Mesenchymal stem cell (in vitro differentiated cells and primary cell): ENCODE results near the gene GAL3ST3.
A peak's percentile ranks its signal among the peaks of the same experiment; 100 is the strongest.

Experiments
- DNase-seq: peaks from one replicate; pipeline ENCODE4 v3.0.0-alpha.2; 2013
- H2AFZ ChIP-seq: one replicate; pipeline ENCODE4 v1.6.1; 2013; ENCODE audit warnings: low read depth, mild to moderate bottlenecking, control low read depth, inconsistent platforms, low read length, moderate library complexity
- H2AK5ac ChIP-seq: 2 replicates; pipeline ENCODE4 v1.6.1; 2013; ENCODE audit warnings: low read length, moderate library complexity, mild to moderate bottlenecking, inconsistent platforms; ENCODE audit not compliant: severe bottlenecking
- H2BK120ac ChIP-seq: one replicate; pipeline ENCODE4 v1.6.1; 2013; ENCODE audit warnings: low read depth, mild to moderate bottlenecking, inconsistent platforms, low read length, moderate library complexity
- H2BK12ac ChIP-seq, 2 experiments: one replicate each; pipeline ENCODE4 v1.6.1; 2013; ENCODE audit warnings: inconsistent platforms in 2 of 2, low read length in 2 of 2, mild to moderate bottlenecking in 2 of 2, moderate library complexity in 2 of 2, control low read depth in 1 of 2
- H2BK15ac ChIP-seq: one replicate; pipeline ENCODE4 v1.6.1; 2013; ENCODE audit warnings: mild to moderate bottlenecking, low read depth, inconsistent platforms; ENCODE audit not compliant: poor library complexity, severe bottlenecking
- H2BK5ac ChIP-seq: 2 replicates; pipeline ENCODE4 v1.6.1; 2013; ENCODE audit warnings: low read depth, mild to moderate bottlenecking, low read length, control low read depth, inconsistent platforms; ENCODE audit not compliant: poor library complexity, severe bottlenecking
- H3K14ac ChIP-seq, 2 experiments: one replicate each; pipeline ENCODE4 v1.6.1; 2013; ENCODE audit warnings: inconsistent platforms in 2 of 2, low read length in 2 of 2, control low read depth in 1 of 2, mild to moderate bottlenecking in 1 of 2, moderate library complexity in 1 of 2
- H3K18ac ChIP-seq, 2 experiments: one replicate each; pipeline ENCODE4 v1.6.1; 2013; ENCODE audit warnings: inconsistent platforms in 2 of 2, low read length in 2 of 2, control low read depth in 1 of 2, low read depth in 1 of 2, mild to moderate bottlenecking in 1 of 2
- H3K23ac ChIP-seq, 2 experiments: one replicate each; pipeline ENCODE4 v1.6.1; 2013; ENCODE audit warnings: inconsistent platforms in 2 of 2, low read length in 2 of 2, mild to moderate bottlenecking in 2 of 2, moderate library complexity in 2 of 2, control low read depth in 1 of 2
- H3K27ac ChIP-seq: 2 replicates; pipeline ENCODE4 v1.5.1; 2013; ENCODE audit warnings: mild to moderate bottlenecking, moderate library complexity, low read length, control low read depth, inconsistent platforms; ENCODE audit not compliant: poor library complexity, severe bottlenecking
- H3K27me3 ChIP-seq, 2 experiments: 2 replicates each; pipeline versions ENCODE4 v1.6.1 to v1.7.0; 2013; ENCODE audit warnings: low read length in 2 of 2, mild to moderate bottlenecking in 2 of 2, moderate library complexity in 2 of 2, control low read depth in 1 of 2, inconsistent platforms in 1 of 2; ENCODE audit not compliant: control insufficient read depth in 1 of 2, insufficient read depth in 1 of 2
- H3K36me3 ChIP-seq, 2 experiments: 2 replicates each; pipeline versions ENCODE4 v1.6.1 to v1.7.0; 2013; ENCODE audit warnings: low read length in 2 of 2, control low read depth in 1 of 2, inconsistent platforms in 1 of 2, low read depth in 1 of 2, mild to moderate bottlenecking in 1 of 2; ENCODE audit not compliant: insufficient read depth in 2 of 2, control insufficient read depth in 1 of 2
- H3K4ac ChIP-seq, 2 experiments: one replicate each; pipeline ENCODE4 v1.6.1; 2013; ENCODE audit warnings: inconsistent platforms in 2 of 2, low read length in 2 of 2, mild to moderate bottlenecking in 2 of 2, moderate library complexity in 2 of 2, control low read depth in 1 of 2, low read depth in 1 of 2
- H3K4me1 ChIP-seq: 2 replicates; pipeline ENCODE4 v1.6.1; 2013; ENCODE audit warnings: low read depth, low read length, control low read depth; ENCODE audit not compliant: control insufficient read depth, insufficient read depth
- H3K4me2 ChIP-seq: 2 replicates; pipeline ENCODE4 v1.6.1; 2013; ENCODE audit warnings: low read length, mild to moderate bottlenecking, inconsistent platforms; ENCODE audit not compliant: poor library complexity, severe bottlenecking
- H3K4me3 ChIP-seq, 2 experiments: 2 replicates each; pipeline versions ENCODE4 v1.5.1 to v1.7.0; 2013; ENCODE audit warnings: low read length in 2 of 2, mild to moderate bottlenecking in 2 of 2, control low read depth in 1 of 2, low read depth in 1 of 2; ENCODE audit not compliant: insufficient read depth in 1 of 2
- H3K79me1 ChIP-seq: replicated peaks from 2 replicates; pipeline ENCODE4 v1.6.1; 2013; ENCODE audit warnings: mild to moderate bottlenecking, control low read depth, low read length, inconsistent platforms; ENCODE audit not compliant: poor library complexity, severe bottlenecking
- H3K9ac ChIP-seq: 2 replicates; pipeline ENCODE4 v1.7.0; 2013; ENCODE audit warnings: mild to moderate bottlenecking, low read length, moderate library complexity
- H3K9me3 ChIP-seq: 2 replicates; pipeline ENCODE4 v1.7.0; 2013; ENCODE audit warnings: mild to moderate bottlenecking, low read length; ENCODE audit not compliant: control insufficient read depth
- H4K8ac ChIP-seq: one replicate; pipeline ENCODE4 v1.6.1; 2013; ENCODE audit warnings: inconsistent platforms, mild to moderate bottlenecking, low read length, moderate library complexity
- H4K91ac ChIP-seq: one replicate; pipeline ENCODE4 v1.6.1; 2013; ENCODE audit warnings: mild to moderate bottlenecking, low read length, inconsistent platforms
- WGBS: methylation state at CpG from one replicate; pipeline ENCODE4 v1.1.7; 2013; ENCODE audit warnings: mixed read lengths; 5-methylcytosine and 5-hydroxymethylcytosine counted together

Gene GAL3ST3

DNA sequence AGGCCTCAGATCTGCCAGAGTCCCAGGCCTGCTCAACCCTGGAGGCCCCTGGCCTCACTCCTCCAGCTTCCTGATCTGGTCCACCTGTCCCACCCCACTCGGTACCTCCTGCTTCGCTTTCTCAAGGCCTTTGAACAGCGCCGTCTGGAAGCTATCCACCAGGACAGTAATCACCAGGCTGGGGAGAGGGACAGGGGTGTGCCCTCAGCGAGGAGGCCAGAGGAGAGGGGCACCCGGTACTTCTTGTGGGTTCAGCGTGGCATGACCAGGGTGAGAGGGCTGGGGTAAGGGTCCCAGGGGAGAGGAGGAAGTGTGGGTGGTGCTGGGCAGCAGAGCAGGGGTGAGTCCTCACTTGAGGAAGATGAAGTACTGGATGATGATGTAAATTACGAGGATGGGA lies 28.7 kb downstream of the GAL3ST3 start:
- no peaks in the 10 kb centered on the region for H3K36me3 ChIP-seq
- no peak overlapping the region for H2BK120ac ChIP-seq
- H2BK15ac ChIP-seq, result no peak overlapping the region
- no peak overlapping the region for H3K4me2 ChIP-seq
- H3K23ac ChIP-seq, result no peak overlapping the region
- H2BK5ac ChIP-seq, result no peak overlapping the region
- no peak overlapping the region for H3K14ac ChIP-seq
- H2AFZ ChIP-seq, result no peak overlapping the region
- H2AK5ac ChIP-seq, result peak overlapping the region; percentile 75
- H3K4ac ChIP-seq, result no peak overlapping the region
- 83% methylated on average over 8 of the region's 8 CpGs for WGBS
- H3K4me3 ChIP-seq, result no peak overlapping the region
- H4K91ac ChIP-seq, result peak overlapping the region; percentile 0
- H4K8ac ChIP-seq, result peak overlapping the region; percentile 79
- H2BK12ac ChIP-seq, result peak overlapping the region in 1 of 2 experiments; percentile 65
- no peak for DNase-seq
- H3K9ac ChIP-seq, result no peak overlapping the region
- peaks cover 26% of the 10 kb centered on the region for H3K4me1 ChIP-seq
- no peak overlapping the region for H3K27ac ChIP-seq
- H3K18ac ChIP-seq, result peak overlapping the region in 1 of 2 experiments; percentile 40
- no peaks in the 10 kb centered on the region for H3K9me3 ChIP-seq
- peaks cover 0 to 14% of the 10 kb centered on the region in 2 experiments for H3K27me3 ChIP-seq
- H3K79me1 ChIP-seq, result no peaks in the 10 kb centered on the region

DNA sequence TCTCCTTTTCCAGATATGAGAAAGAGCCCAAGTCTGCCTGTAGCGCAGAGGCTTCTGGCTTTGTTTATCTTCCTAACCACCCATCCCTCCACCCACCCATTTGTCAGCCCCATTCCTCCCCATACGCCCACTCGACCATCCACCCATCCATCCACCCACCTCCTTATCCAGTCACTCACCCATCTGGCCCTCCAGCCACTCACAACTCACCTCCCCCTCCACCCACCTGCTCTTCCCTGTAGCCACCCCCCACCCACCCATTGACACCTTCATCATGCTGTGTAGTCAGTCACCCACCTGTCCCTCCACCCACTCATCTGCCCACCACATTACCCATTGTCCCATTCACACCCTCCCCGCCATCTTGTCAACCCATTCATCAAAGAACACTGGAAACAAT lies 31.6 kb downstream of the GAL3ST3 start:
- Histone ChIP-seq H3K27ac (no peak overlapping the region), H2BK120ac (no peak overlapping the region), H3K4me3 (no peak overlapping the region), H2BK5ac (no peak overlapping the region), H3K79me1 (no peaks in the 10 kb centered on the region), H3K4me2 (no peak overlapping the region), H3K9ac (no peak overlapping the region), H3K36me3 (no peaks in the 10 kb centered on the region), H3K27me3 (peaks cover 0 to 9% of the 10 kb centered on the region in 2 experiments), H2BK15ac (no peak overlapping the region), H2BK12ac (no peak overlapping the region), H3K4me1 (peaks cover 34% of the 10 kb centered on the region), H4K8ac (no peak overlapping the region), H2AK5ac (no peak overlapping the region), H3K4ac (no peak overlapping the region), H3K9me3 (no peaks in the 10 kb centered on the region), H3K23ac (no peak overlapping the region), H4K91ac (no peak overlapping the region), H2AFZ (no peak overlapping the region), H3K18ac (no peak overlapping the region), H3K14ac (no peak overlapping the region)
- DNase-seq, result no peak
- 85% methylated on average over 4 of the region's 4 CpGs for WGBS

DNA sequence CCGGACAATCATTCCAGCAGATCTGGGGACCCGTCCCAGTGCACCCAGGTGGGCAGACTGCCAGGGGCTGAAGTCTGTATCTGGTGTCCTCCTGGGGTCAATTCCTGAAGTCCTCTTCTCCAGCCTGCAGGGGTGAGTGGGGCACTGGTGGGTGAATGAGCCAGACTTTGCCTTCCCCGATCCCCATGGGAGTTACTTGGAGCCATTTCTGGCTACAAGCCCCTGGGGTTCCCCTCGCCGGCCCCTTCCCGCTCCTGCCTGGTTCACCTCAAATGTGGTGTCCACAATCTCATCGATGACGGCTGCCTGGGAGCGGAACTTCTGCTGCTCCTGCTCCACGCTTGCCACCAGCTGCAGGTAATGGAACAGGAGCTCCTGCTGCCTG lies 32.2 kb downstream of the GAL3ST3 start:
- Histone ChIP-seq H3K4me3 (no peak overlapping the region), H3K9me3 (no peaks in the 10 kb centered on the region), H2BK5ac (no peak overlapping the region), H2AFZ (no peak overlapping the region), H2BK15ac (peak overlapping the region; percentile 2), H3K4ac (no peak overlapping the region), H3K27me3 (peaks cover 0 to 14% of the 10 kb centered on the region in 2 experiments), H2AK5ac (no peak overlapping the region), H2BK12ac (no peak overlapping the region), H3K23ac (no peak overlapping the region), H3K14ac (no peak overlapping the region), H3K79me1 (no peaks in the 10 kb centered on the region), H3K36me3 (no peaks in the 10 kb centered on the region), H4K8ac (no peak overlapping the region), H3K4me2 (no peak overlapping the region), H2BK120ac (no peak overlapping the region), H3K27ac (no peak overlapping the region), H3K9ac (no peak overlapping the region), H3K18ac (no peak overlapping the region), H3K4me1 (peaks cover 35% of the 10 kb centered on the region), H4K91ac (no peak overlapping the region)
- 96% methylated on average over 10 of the region's 10 CpGs for WGBS
- DNase-seq, result no peak

DNA sequence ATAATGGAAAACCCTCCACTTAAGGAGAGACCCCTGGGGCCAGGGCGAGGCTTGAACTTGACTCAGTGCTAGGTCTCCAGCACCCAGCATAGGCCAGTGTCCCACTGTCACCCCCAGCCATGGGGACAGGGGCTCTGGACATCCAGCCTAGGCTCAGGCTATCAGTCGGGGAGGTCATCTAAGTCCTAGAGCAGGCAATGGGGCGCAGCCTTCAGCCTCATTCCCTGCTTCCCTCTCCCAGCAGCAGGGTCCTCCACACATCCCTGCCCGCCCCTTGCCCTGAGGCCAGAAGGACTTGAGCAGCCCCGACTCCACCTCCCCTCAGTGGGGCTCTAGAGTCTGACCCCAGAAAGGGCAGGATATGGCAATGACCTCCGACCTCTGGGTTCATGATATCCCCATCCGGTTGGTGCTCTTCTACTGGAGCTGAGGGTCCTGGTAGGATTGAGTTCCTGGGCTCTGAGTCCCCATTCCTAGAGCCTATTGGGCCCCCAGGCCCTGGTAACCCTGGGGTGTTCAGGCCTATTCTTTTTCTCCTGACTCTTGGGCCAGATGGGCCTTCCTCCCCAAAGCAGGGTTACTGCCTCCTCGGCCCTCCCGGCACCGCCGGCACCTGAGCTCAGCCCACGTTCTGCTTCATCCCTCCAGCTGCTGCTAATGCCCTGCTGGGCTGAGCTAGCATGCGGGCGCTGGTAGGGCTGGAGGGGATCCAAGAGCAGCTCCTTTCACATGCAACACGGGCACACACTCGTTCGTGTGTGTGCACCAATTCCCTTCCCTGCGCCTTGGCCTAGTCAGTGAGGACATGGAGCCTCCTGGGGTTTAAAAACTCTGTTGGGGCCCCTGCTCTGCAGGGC lies 32.8 kb downstream of the GAL3ST3 start:
- Histone ChIP-seq H2AFZ (no peak overlapping the region), H3K14ac (no peak overlapping the region), H3K27me3 (peaks cover 4 to 20% of the 10 kb centered on the region in 2 experiments), H3K9me3 (no peaks in the 10 kb centered on the region), H3K4ac (peak overlapping the region in 1 of 2 experiments; percentile 35), H3K18ac (peak overlapping the region; percentile 28 to 44), H2BK120ac (no peak overlapping the region), H2AK5ac (peak overlapping the region; percentile 18), H3K4me3 (no peak overlapping the region), H3K36me3 (no peaks in the 10 kb centered on the region), H3K4me2 (no peak overlapping the region), H3K23ac (no peak overlapping the region), H2BK12ac (peak overlapping the region in 1 of 2 experiments; percentile 4), H3K9ac (no peak overlapping the region), H2BK15ac (peak overlapping the region; percentile 2), H3K27ac (no peak overlapping the region), H2BK5ac (no peak overlapping the region), H3K79me1 (no peaks in the 10 kb centered on the region), H3K4me1 (peaks cover 34% of the 10 kb centered on the region), H4K8ac (peak overlapping the region; percentile 39), H4K91ac (peak overlapping the region; percentile 56)
- no peak for DNase-seq
- 92% methylated on average over 18 of the region's 18 CpGs for WGBS
